Measurements from ENCODE around the gene SLC25A15.

GRCh38 chr13:40812102-40812501 is 22.7 kb downstream of the SLC25A15 start:
- TF ChIP-seq GATA2 (IDR thresholded peaks at IDR 0.05; ENCODE audit: low read depth, low read length) (no peak), GATA3 (IDR thresholded peaks at IDR 0.05; ENCODE audit: low read depth, low read length) (no peak)
